Right lobe of liver (tissue), 4 donors: ENCODE results near the gene GBP3.

Source experiments
- CTCF ChIP-seq, 4 donors: fragments of 200-600 bp in 3 of 4; fragments of 450-650 bp in 1 of 4; IDR thresholded peaks; one replicate each; pipeline versions ENCODE4 v1.5.1 to v1.8.0; 2016 to 2022; ENCODE audit warnings: antibody characterized with exemption in 4 of 4, mild to moderate bottlenecking in 2 of 4
- POLR2A ChIP-seq: fragments of 450-650 bp; IDR thresholded peaks from one replicate; pipeline ENCODE4 v1.6.1; 2017; ENCODE audit warnings: antibody characterized with exemption, mild to moderate bottlenecking
- donor health status: DM: no; HTN: no; CAD: no.
- donor health status: DM: no; HTN: no; CAD: no.
- donor health status: DM: no; HTN: yes; CAD: no.

- TF ChIP-seq CTCF (IDR thresholded peaks at IDR 0.05) (no peak), POLR2A (no peak)
Measured at GRCh38 chr1:89035080-89035479, 12.4 kb upstream of the GBP3 start.
